Thyroid gland (tissue), 4 donors: ENCODE results near the gene TCERG1. TPM values are rescaled to one million over a fixed set of nuclear protein-coding genes. Genes with fewer than 3 reads are reported as not detected.

Experiments used
- DNase-seq, 2 donors: peaks; one replicate each; pipeline ENCODE4 v3.0.0-alpha.2; 2019
- H3K27ac ChIP-seq, 3 donors: fragments of 200-600 bp; sonication (generic); 1 replicate in 2 of 3; 2 replicates in 1 of 3; pipeline ENCODE4 v1.5.1; 2016 to 2019; ENCODE audit warnings: mild to moderate bottlenecking in 1 of 3, moderate library complexity in 1 of 3
- H3K27me3 ChIP-seq: fragments of 200-600 bp; sonication (generic); one replicate; pipeline ENCODE4 v1.5.1; 2019
- H3K36me3 ChIP-seq, 2 donors: fragments of 200-600 bp; sonication (generic); one replicate each; pipeline ENCODE4 v1.5.1; 2016 to 2019
- H3K4me1 ChIP-seq, 2 donors: fragments of 200-600 bp; sonication (generic); one replicate each; pipeline ENCODE4 v1.5.1; 2017 to 2019
- H3K4me3 ChIP-seq, 3 donors: fragments of 200-600 bp; sonication (generic); replicated peaks in 1 of 3; 1 replicate in 2 of 3; 2 replicates in 1 of 3; pipeline ENCODE4 v1.5.1; 2016; ENCODE audit warnings: mild to moderate bottlenecking in 1 of 3
- H3K9me3 ChIP-seq: fragments of 200-600 bp; sonication (generic); one replicate; pipeline ENCODE4 v1.5.1; 2017
- POLR2A ChIP-seq, 2 donors: fragments of 450-650 bp; IDR thresholded peaks; one replicate each; pipeline ENCODE4 v1.6.1; 2017; ENCODE audit warnings: antibody characterized with exemption in 2 of 2, mild to moderate bottlenecking in 2 of 2, moderate library complexity in 1 of 2
- WGBS, 2 donors: methylation state at CpG; one replicate each; pipeline ENCODE4 v1.1.5; 2017; 5-methylcytosine and 5-hydroxymethylcytosine counted together
- intact Hi-C: fragments of 100-400 bp; cut with DNase I; formaldehyde crosslinking; loops from one replicate; pipeline ENCODE4 v1.15.1; 2023
- total RNA-seq, 4 donors: library from RNA; depleted of rRNA; stranded (reverse); fragments of >200 nt; gene quantifications; one replicate each; pipeline ENCODE4 v1.2.3, GENCODE V29; 2016
- TF ChIP-seq, protein P1 (sequence below), 6 experiments: fragments of 200-600 bp in 3 of 6; fragments of 450-650 bp in 3 of 6; sonication (generic) in 3 of 6; IDR thresholded peaks; one replicate each; pipeline ENCODE4 v1.5.1; 2016 to 2019; ENCODE audit warnings: antibody characterized with exemption in 6 of 6, mild to moderate bottlenecking in 2 of 6, inconsistent platforms in 1 of 6, moderate library complexity in 1 of 6

TCERG1 gene
- total RNA-seq, 4 donors from 2014 or later, result 50.0 to 106 (median 62.4) TPM

DNA sequence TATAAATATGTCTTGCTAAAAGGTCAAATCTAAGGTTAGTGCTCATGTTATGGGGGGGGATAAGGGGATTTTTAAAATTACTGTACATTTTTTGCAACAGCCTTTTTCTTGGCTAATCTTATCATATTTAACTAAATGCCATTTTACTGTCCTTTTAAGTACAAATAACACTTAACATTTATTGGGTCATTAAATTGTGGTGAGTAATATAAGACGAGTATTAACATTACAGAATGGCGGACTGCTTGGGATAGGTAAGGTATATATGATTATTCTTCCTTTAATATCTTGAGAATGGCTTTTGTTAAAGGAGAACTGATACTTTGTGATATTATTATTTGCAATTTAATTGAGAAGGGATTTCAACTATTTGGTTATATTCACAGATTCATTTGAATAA is 35.6 kb downstream of the TCERG1 start:
- Histone ChIP-seq H3K4me3 (no peak overlapping the region), H3K36me3 (peaks cover 12 to 34% of the 10 kb centered on the region in 2 donors), H3K27me3 (no peaks in the 10 kb centered on the region), H3K9me3 (no peaks in the 10 kb centered on the region), H3K4me1 (no peaks in the 10 kb centered on the region), H3K27ac (no peak overlapping the region)
- DNase-seq, result no peak
- intact Hi-C loops, result no loop called here
- WGBS, 2 donors, result 96 to 97% methylated on average over 2 of the region's 2 CpGs
- TF ChIP-seq POLR2A (IDR thresholded peaks at IDR 0.05), result no peak
- TF ChIP-seq, protein P1, sequence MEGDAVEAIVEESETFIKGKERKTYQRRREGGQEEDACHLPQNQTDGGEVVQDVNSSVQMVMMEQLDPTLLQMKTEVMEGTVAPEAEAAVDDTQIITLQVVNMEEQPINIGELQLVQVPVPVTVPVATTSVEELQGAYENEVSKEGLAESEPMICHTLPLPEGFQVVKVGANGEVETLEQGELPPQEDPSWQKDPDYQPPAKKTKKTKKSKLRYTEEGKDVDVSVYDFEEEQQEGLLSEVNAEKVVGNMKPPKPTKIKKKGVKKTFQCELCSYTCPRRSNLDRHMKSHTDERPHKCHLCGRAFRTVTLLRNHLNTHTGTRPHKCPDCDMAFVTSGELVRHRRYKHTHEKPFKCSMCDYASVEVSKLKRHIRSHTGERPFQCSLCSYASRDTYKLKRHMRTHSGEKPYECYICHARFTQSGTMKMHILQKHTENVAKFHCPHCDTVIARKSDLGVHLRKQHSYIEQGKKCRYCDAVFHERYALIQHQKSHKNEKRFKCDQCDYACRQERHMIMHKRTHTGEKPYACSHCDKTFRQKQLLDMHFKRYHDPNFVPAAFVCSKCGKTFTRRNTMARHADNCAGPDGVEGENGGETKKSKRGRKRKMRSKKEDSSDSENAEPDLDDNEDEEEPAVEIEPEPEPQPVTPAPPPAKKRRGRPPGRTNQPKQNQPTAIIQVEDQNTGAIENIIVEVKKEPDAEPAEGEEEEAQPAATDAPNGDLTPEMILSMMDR (IDR thresholded peaks at IDR 0.05), result no peak

DNA sequence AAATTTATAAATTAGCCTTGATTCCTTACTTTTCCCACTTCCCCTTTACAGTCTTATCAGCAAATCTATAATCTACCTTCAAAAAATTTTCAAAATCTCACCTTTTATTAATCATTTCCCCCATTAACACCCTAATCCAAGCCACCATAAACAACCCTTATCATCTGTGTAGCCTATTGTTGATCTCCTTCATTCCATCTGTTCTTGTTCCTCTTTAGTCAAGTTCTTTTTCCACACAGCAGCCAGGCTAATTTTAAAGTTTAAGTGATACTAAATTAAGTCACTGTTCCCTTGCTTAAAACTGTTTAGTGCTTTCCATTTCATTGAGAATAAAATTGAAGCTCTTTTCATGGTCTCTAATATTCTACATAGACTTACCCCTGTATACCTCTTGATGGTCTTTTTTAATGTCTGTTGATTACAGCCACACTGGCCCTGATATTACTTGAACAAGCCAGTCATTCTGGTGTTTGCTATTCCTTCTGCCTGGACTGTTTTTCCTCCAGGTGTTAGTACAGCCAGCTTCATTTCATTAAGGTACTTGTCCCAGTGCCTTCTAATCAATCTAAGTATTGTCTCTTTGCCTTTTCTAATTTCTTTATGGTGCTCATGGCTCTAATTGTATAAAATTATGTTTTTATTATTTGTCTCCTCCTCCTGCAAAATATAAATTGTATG is 37.7 kb downstream of the TCERG1 start:
- no peak for DNase-seq
- intact Hi-C loops, result no loop called here
- H3K9me3 ChIP-seq, result no peaks in the 10 kb centered on the region
- no peaks in the 10 kb centered on the region for H3K4me1 ChIP-seq
- H3K27ac ChIP-seq, result no peak overlapping the region
- TF ChIP-seq, protein P1 (IDR thresholded peaks at IDR 0.05), result no peak
- no peak for TF ChIP-seq POLR2A (IDR thresholded peaks at IDR 0.05)
- peaks cover 12 to 32% of the 10 kb centered on the region in 2 donors for H3K36me3 ChIP-seq
- no peak overlapping the region for H3K4me3 ChIP-seq
- no peaks in the 10 kb centered on the region for H3K27me3 ChIP-seq

DNA sequence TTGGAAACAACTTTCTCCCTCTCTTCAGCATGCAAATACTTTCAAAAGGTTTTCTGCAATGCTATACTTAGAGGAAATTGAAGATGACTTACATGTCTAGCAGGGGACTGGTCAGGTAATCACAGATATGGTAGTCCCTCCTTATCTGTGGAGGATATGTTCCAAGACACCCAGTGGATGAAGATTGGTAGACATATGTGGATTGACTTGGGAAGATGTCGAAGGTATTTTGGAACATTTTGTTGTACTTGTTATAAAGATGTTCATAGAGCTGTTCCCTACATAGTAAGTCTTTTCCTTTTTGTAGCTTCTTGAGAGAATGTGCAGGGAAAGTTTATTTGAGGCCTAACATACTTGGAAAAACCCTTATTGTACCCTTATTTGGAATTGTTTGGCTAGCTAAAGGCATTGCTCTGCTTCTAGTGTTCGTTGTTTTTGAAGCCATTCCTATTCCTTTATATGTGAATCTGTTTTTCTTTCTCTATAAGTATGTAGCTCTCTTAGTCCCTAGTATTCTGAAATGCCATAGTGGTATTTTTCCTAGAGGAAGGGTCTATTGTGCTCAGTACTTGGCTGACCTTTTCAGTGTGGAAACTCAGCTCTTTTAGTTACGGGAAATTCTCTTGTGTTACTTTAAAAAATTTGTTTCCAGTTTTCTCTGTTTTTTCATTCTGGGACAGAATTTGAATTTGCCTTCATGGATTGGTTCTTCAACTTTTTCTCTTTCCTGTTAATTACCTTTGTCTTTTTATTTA is 43.1 kb downstream of the TCERG1 start:
- WGBS, 2 donors, result 73 to 78% methylated on average over 3 of the region's 3 CpGs
- peaks cover 0 to 11% of the 10 kb centered on the region in 2 donors for H3K36me3 ChIP-seq
- peaks cover 0 to 4% of the 10 kb centered on the region in 2 donors for H3K4me1 ChIP-seq
- no peak overlapping the region for H3K27ac ChIP-seq
- no peak for DNase-seq
- TF ChIP-seq, protein P1 (IDR thresholded peaks at IDR 0.05), result no peak
- no peak for TF ChIP-seq POLR2A (IDR thresholded peaks at IDR 0.05)
- no peaks in the 10 kb centered on the region for H3K9me3 ChIP-seq
- H3K4me3 ChIP-seq, result no peak overlapping the region
- intact Hi-C loops, result no loop called here
- no peaks in the 10 kb centered on the region for H3K27me3 ChIP-seq

DNA sequence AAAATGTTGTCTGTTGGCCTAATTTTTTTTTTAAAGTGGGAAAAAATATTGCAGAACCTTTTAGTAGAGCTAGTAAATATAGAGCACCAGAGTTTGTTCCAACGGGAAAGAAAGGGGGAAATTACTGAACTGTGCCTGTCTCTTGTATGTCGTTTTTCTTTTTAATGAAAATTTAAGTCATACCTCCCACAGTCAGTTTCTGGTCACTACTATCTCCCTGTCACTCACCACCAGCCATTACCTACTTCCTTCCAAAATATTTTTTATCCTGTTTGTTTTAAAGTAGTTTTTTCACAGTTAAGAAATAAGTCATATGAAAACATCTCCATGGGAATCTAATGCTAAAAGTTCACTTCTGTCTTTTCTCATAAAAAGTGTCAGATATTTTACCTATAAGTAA is 47.5 kb downstream of the TCERG1 start:
- Histone ChIP-seq H3K27ac (no peak overlapping the region), H3K36me3 (peaks cover 0 to 4% of the 10 kb centered on the region in 2 donors), H3K27me3 (no peaks in the 10 kb centered on the region), H3K4me1 (peaks cover 4 to 9% of the 10 kb centered on the region in 2 donors), H3K4me3 (no peak overlapping the region), H3K9me3 (no peaks in the 10 kb centered on the region)
- WGBS, 2 donors, result 76% methylated on average over 2 of the region's 2 CpGs
- TF ChIP-seq, protein P1 (IDR thresholded peaks at IDR 0.05), result no peak
- no peak for TF ChIP-seq POLR2A (IDR thresholded peaks at IDR 0.05)
- no peak for DNase-seq
- intact Hi-C loops, result no loop called here

DNA sequence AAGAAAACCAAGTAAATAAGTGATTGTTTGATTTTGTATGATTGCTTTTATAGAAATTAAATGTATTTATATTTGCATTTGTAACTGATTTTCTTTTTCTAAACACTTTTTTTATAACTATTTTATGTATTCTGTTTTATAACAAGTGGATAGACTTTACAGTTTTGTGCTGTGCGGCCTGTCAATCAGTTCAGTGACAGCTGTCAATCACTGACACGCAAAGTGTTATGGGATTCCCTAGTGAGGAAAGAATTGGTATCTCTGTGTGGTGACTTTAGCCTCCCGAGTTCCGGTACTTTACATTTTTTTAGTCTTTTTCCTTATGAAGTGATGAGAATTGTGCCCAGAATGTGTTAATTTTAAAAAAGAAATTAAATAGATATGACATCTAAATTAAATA is 52.5 kb downstream of the TCERG1 start:
- Histone ChIP-seq H3K36me3 (peaks cover 0 to 3% of the 10 kb centered on the region in 2 donors), H3K9me3 (no peaks in the 10 kb centered on the region)
- WGBS, 2 donors, result 98 to 100% methylated on average over 4 of the region's 4 CpGs

More for the DNA sequence above, 52.5 kb downstream of the TCERG1 start:
- Histone ChIP-seq H3K27me3 (no peaks in the 10 kb centered on the region), H3K4me3 (no peak overlapping the region), H3K4me1 (peaks cover 4 to 5% of the 10 kb centered on the region in 2 donors), H3K27ac (no peak overlapping the region)
- TF ChIP-seq, protein P1 (IDR thresholded peaks at IDR 0.05), result no peak
- TF ChIP-seq POLR2A (IDR thresholded peaks at IDR 0.05), result no peak
- no peak for DNase-seq
- intact Hi-C loops, result no loop called here
